ENCODE results near the gene C6orf52. TPM values are rescaled to one million over a fixed set of nuclear protein-coding genes. Genes with fewer than 3 reads are reported as not detected.

The C6orf52 gene
- total and polyA plus RNA-seq, 9 donors: 0.59 to 2.6 (median 1.5) TPM; not detected in 4

- Histone ChIP-seq H3K4me3 (no peak overlapping the region), H3K36me3 (no peaks in the 10 kb centered on the region), H3K4me1 (ENCODE audit: insufficient read depth) (no peaks in the 10 kb centered on the region), H3K27ac (no peak overlapping the region), H3K27me3 (no peaks in the 10 kb centered on the region), H3K9me3 (no peaks in the 10 kb centered on the region)
- TF ChIP-seq CTCF (IDR thresholded peaks at IDR 0.05) (no peak), POLR2A (IDR thresholded peaks at IDR 0.05) (no peak), EP300 (IDR thresholded peaks at IDR 0.05) (no peak)
- DNase-seq: no peak
- intact Hi-C loops (cut with DNase I): no loop called here
Measured at GRCh38 chr6:10682355-10682988, 11.9 kb downstream of the C6orf52 start.

GRCh38 chr6:10681795-10682194 lies 12.6 kb downstream of the C6orf52 start:
- no peaks in the 10 kb centered on the region for H3K27me3 ChIP-seq
- no peaks in the 10 kb centered on the region for H3K36me3 ChIP-seq
- intact Hi-C loops (cut with DNase I): no loop called here
- no peak for DNase-seq
- 7 to 19% (median 16%) methylated on average over 3 of the region's 3 CpGs for WGBS, 3 donors
- H3K4me3 ChIP-seq: no peak overlapping the region
- TF ChIP-seq POLR2A (IDR thresholded peaks at IDR 0.05) (no peak), EP300 (IDR thresholded peaks at IDR 0.05) (no peak), CTCF (IDR thresholded peaks at IDR 0.05) (no peak)
- no peaks in the 10 kb centered on the region for H3K9me3 ChIP-seq
- no peaks in the 10 kb centered on the region for H3K4me1 ChIP-seq (ENCODE audit: insufficient read depth)
- no peak overlapping the region for H3K27ac ChIP-seq

- no peak for DNase-seq
- TF ChIP-seq POLR2A (IDR thresholded peaks at IDR 0.05): no peak
- TF ChIP-seq EP300 (IDR thresholded peaks at IDR 0.05): no peak
- TF ChIP-seq CTCF (IDR thresholded peaks at IDR 0.05): no peak
- Histone ChIP-seq H3K4me3 (no peak overlapping the region), H3K36me3 (no peaks in the 10 kb centered on the region), H3K27ac (no peak overlapping the region), H3K27me3 (no peaks in the 10 kb centered on the region), H3K4me1 (ENCODE audit: insufficient read depth) (no peaks in the 10 kb centered on the region), H3K9me3 (no peaks in the 10 kb centered on the region)
- intact Hi-C loops (cut with DNase I): no loop called here
- WGBS, 3 donors: 87 to 89% (median 89%) methylated on average over 4 of the region's 4 CpGs
Measured at GRCh38 chr6:10678456-10678855, 16.0 kb downstream of the C6orf52 start.

GRCh38 chr6:10676403-10676802 lies 18.0 kb downstream of the C6orf52 start:
- Histone ChIP-seq H3K9me3 (no peaks in the 10 kb centered on the region), H3K4me3 (no peak overlapping the region), H3K27me3 (no peaks in the 10 kb centered on the region), H3K27ac (no peak overlapping the region), H3K4me1 (ENCODE audit: insufficient read depth) (no peaks in the 10 kb centered on the region), H3K36me3 (no peaks in the 10 kb centered on the region)
- WGBS, 3 donors: 91 to 96% (median 94%) methylated on average over 7 of the region's 7 CpGs
- no peak for TF ChIP-seq CTCF (IDR thresholded peaks at IDR 0.05)
- no peak for TF ChIP-seq EP300 (IDR thresholded peaks at IDR 0.05)
- no peak for TF ChIP-seq POLR2A (IDR thresholded peaks at IDR 0.05)
- intact Hi-C loops (cut with DNase I): no loop called here
- DNase-seq: no peak

All from ovary (tissue), 9 donors.